Central memory CD8-positive, alpha-beta T cell (primary cell): ENCODE data around the gene JADE2.

ENCODE experiments used
- ATAC-seq: fragments of 150-1000 bp; cut with Tn5 transposase; replicated peaks from 2 replicates; pipeline ENCODE4 v1.10.0; 2022; ENCODE audit warnings: mild to moderate bottlenecking, moderate FRiP score, moderate number of reproducible peaks; ENCODE audit not compliant: poor library complexity, severe bottlenecking; ENCODE audit errors: extremely low read depth
- DNase-seq, 2 donors: peaks; one replicate each; pipeline ENCODE4 v3.0.0; 2021; ENCODE audit warnings: low spot score in 2 of 2
- H3K27ac Mint-ChIP-seq: one replicate; pipeline ENCODE4 v1.8.0; 2022; ENCODE audit warnings: low read depth, mild to moderate bottlenecking, moderate library complexity, mixed read lengths
- H3K27me3 Mint-ChIP-seq: one replicate; pipeline ENCODE4 v1.8.0; 2022; ENCODE audit warnings: mixed read lengths
- H3K36me3 Mint-ChIP-seq: one replicate; pipeline ENCODE4 v1.8.0; 2022; ENCODE audit warnings: mild to moderate bottlenecking, moderate library complexity, mixed read lengths; ENCODE audit not compliant: insufficient read depth
- H3K4me1 Mint-ChIP-seq: one replicate; pipeline ENCODE4 v1.8.0; 2022; ENCODE audit warnings: mixed read lengths
- H3K4me3 Mint-ChIP-seq: one replicate; pipeline ENCODE4 v1.8.0; 2022; ENCODE audit warnings: mild to moderate bottlenecking, moderate library complexity, mixed read lengths
- H3K9me3 Mint-ChIP-seq: one replicate; pipeline ENCODE4 v1.8.0; 2022; ENCODE audit warnings: mixed read lengths

JADE2 gene

DNA sequence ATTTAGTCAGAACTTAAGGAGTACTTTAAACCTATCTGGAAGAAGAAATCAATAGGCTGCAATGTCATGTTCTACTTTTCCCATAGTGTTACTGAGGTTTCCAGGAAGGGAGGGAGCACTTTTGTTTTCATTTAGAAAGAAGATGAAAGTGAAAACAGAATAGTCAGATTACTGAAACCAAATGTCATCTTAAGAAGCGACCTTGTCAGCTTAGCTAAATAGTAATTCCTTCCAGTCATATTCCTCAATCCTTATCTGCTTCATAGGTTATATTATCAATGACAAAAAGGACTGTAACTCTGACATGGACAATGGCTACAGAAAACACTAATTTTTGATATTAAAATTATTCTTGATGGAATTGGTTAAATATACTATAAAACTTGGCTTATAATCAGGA lies 79.4 kb downstream of the JADE2 start:
- Mint-ChIP-seq H3K9me3 (no peaks in the 10 kb centered on the region), H3K4me3 (no peak overlapping the region), H3K4me1 (no peaks in the 10 kb centered on the region), H3K27me3 (no peaks in the 10 kb centered on the region), H3K36me3 (peaks cover 47% of the 10 kb centered on the region), H3K27ac (no peak overlapping the region)
- no peak for DNase-seq
- ATAC-seq = no peak

DNA sequence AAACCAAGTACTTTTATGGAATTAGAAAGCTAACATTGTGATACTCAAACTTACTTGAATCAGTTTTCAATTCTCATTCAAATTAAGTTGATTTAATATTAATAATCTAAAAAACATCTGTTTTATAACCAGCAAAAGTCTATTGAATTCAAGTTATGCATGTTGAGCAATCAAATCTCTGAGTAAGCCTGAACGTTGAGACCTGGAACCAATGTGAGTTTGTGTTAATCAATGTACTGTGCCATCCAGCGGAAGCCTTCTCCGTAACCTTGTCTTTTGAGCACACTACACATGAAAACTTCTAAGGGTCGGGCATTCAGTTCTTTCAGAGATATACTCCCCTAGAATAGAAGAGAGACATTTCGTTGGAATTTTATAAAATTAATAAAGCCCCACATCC lies 81.3 kb downstream of the JADE2 start:
- H3K27ac Mint-ChIP-seq = no peak overlapping the region
- ATAC-seq = no peak

DNA sequence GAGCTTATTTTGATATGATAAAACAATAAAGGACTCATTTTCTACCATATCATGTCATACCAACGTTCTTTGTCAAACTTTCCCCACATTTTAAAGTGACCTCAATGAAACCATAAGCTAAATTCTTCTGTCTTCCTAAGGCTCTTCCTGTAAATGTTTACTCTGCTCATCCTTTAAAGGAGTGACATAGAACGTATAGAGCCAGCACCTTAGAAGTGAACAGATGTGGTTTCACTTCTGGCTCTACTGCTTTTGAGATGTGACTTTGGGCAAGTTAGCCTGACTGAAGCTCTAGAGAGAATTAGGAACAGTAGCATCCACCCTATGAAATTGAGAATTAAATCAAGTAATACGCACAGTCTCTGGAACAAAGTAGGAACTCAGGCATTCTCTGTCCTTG lies 83.1 kb downstream of the JADE2 start:
- Mint-ChIP-seq H3K27me3 (no peaks in the 10 kb centered on the region), H3K4me3 (no peak overlapping the region), H3K36me3 (peaks cover 65% of the 10 kb centered on the region), H3K9me3 (no peaks in the 10 kb centered on the region), H3K27ac (peak overlapping the region; percentile 38), H3K4me1 (no peaks in the 10 kb centered on the region)
- ATAC-seq (no peak), DNase-seq (no peak)

More for the DNA sequence above, 81.3 kb downstream of the JADE2 start:
- Mint-ChIP-seq H3K4me3 (no peak overlapping the region), H3K9me3 (no peaks in the 10 kb centered on the region), H3K27me3 (no peaks in the 10 kb centered on the region), H3K36me3 (peaks cover 57% of the 10 kb centered on the region), H3K4me1 (no peaks in the 10 kb centered on the region)
- no peak for DNase-seq

DNA sequence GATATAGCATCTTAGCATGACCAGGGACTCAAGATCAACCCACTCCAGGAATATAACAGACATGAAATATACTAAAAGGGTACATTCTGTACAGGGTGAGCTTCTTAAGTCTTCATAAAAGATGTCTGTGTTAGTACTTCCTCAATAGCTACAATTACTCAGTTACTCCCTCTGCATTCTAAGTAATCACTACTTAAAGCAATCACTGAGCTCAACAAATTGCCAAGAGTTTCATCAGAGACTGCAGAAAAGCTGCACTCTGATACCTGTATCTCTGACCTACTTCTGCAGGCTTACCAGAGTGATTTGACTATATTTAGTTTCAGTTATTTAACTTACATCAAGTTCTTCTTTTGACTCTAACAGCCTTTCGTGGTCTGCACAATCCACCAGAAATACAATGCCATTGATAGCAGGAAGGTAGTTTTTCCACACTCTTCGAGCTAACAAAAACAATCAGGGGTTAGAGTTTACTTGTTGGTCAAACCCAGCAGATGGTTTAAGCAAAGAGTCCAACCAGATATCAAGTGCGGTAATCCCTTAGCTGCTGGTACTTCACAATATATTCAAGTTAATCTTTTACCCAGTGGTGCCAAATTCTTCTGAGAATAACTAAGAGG lies 83.9 kb downstream of the JADE2 start:
- no peaks in the 10 kb centered on the region for H3K9me3 Mint-ChIP-seq
- ATAC-seq (no peak), DNase-seq (no peak)
- H3K4me1 Mint-ChIP-seq = peaks cover 5% of the 10 kb centered on the region
- no peaks in the 10 kb centered on the region for H3K27me3 Mint-ChIP-seq
- no peak overlapping the region for H3K4me3 Mint-ChIP-seq
- peak overlapping the region; percentile 38 for H3K27ac Mint-ChIP-seq
- H3K36me3 Mint-ChIP-seq = peaks cover 69% of the 10 kb centered on the region

DNA sequence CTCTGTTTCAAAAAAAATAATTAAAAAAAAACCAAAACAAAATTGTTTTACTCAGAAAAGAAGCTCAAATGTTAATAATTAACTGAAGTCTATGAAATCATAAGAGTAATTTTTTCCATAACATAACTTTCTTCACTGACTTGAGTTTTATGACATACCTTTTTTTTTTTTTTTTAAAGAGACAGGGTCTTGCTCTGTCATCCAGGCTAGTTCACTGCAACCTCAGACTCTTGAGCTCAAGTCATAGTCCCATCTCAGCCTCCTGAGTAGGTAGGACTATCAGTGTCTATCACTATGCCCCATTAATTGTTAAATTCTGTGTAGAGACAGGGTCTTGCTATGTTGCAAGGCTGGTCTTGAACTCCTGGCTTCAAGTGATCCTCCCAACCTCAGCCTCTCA lies 85.3 kb downstream of the JADE2 start:
- Mint-ChIP-seq H3K36me3 (peaks cover 73% of the 10 kb centered on the region), H3K4me3 (no peak overlapping the region), H3K27me3 (no peaks in the 10 kb centered on the region), H3K4me1 (peaks cover 5% of the 10 kb centered on the region), H3K9me3 (no peaks in the 10 kb centered on the region), H3K27ac (no peak overlapping the region)
- ATAC-seq = no peak
- no peak for DNase-seq

DNA sequence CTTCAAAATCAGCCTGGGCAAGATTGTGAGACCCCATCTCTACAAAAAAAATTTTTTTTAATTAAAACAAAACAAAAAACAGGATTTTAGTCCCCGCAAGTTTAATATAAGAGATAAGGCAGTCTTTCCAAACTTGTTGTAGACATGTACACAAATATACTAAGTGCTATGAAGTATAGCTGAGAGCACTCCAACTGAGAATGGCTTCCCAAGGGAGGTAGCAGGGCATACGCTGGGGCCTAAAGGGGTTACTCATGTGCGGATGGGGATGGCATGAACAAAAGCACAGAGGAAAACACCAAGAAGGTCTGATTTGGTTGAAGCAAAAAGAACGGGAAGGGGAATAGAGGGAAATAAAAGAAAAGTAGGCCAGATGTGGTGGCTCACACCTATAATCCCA lies 86.0 kb downstream of the JADE2 start:
- DNase-seq (no peak), ATAC-seq (no peak)
- H3K27ac Mint-ChIP-seq = no peak overlapping the region
- H3K9me3 Mint-ChIP-seq = no peaks in the 10 kb centered on the region
- H3K36me3 Mint-ChIP-seq = peaks cover 72% of the 10 kb centered on the region
- H3K27me3 Mint-ChIP-seq = no peaks in the 10 kb centered on the region
- H3K4me1 Mint-ChIP-seq = peaks cover 5% of the 10 kb centered on the region
- no peak overlapping the region for H3K4me3 Mint-ChIP-seq

DNA sequence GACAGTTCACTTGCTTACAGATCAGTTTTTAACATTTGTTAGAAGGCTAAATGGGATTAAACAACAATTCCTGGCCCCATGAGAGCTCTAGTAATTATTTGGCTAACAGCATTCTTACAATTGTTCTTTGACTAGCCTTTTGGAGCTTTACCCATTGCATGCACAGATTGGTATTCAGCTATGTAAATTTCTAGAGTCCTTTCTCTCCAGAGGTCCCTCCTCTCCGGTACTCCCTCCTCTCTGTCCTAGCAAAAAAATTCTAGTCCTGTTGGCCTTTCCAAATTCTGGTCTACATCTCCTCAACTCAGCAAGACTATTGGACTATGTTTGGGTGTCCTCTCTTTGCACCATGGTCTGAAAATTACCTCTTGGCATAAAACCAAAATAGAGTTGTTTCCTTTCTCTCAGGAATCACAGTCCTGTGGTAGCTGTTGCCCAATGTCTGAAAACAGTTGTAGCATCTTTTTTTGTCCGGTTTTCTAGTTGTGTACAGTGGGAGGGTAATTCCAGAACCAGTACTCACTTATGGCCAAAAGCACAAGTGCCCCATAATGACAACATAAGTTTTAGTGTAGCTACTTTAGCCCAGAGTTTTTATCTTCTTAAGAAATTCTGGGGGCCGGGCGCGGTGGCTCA lies 89.1 kb downstream of the JADE2 start:
- Mint-ChIP-seq H3K9me3 (no peaks in the 10 kb centered on the region), H3K27me3 (no peaks in the 10 kb centered on the region), H3K4me3 (no peak overlapping the region), H3K4me1 (peaks cover 5% of the 10 kb centered on the region), H3K36me3 (peaks cover 68% of the 10 kb centered on the region), H3K27ac (no peak overlapping the region)
- no peak for DNase-seq
- ATAC-seq = no peak

DNA sequence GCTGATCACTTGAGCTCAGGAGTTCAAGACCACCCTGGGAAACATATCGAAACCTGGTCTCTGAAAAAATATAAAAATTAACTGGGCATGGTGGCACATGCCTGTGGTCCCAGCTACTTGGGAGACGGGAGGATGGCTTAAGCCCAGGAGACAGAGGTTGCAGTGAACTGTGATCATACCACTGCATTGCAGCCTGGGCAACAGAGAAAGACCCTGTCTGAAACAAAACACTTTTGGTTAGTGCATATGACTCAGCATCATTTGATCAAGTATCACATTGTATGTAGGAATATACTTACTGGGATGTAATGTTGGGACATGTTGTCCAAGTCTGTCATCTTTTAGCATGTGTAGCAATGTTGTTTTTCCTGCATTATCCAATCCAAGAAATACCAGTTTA lies 95.2 kb downstream of the JADE2 start:
- Mint-ChIP-seq H3K36me3 (peaks cover 69% of the 10 kb centered on the region), H3K27me3 (no peaks in the 10 kb centered on the region), H3K9me3 (no peaks in the 10 kb centered on the region), H3K4me3 (no peak overlapping the region), H3K27ac (no peak overlapping the region), H3K4me1 (peaks cover 16% of the 10 kb centered on the region)
- DNase-seq (no peak), ATAC-seq (no peak)

DNA sequence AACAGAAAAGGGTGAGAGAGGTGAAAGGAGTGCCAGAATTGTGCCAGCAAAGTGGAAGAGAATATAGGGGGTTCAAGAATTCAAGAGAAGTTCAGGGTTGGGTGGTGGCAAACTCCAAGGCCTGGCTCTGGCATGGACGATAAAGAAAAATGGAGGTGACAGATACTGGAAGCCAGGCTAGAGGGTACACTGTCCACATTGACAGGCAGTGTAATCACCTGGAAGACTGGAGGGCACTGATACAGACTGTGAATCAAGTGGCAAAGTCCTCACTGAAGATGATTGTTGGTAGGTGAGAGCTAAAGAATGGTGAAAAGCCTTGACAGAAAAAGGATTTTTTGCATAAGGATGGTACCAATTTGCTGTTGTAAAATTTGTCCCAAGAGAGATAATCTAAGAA lies 100.1 kb downstream of the JADE2 start:
- DNase-seq (no peak), ATAC-seq (no peak)
- Mint-ChIP-seq H3K27me3 (no peaks in the 10 kb centered on the region), H3K27ac (peak overlapping the region; percentile 30), H3K4me3 (no peak overlapping the region), H3K36me3 (peaks cover 39% of the 10 kb centered on the region), H3K4me1 (peaks cover 28% of the 10 kb centered on the region), H3K9me3 (no peaks in the 10 kb centered on the region)

DNA sequence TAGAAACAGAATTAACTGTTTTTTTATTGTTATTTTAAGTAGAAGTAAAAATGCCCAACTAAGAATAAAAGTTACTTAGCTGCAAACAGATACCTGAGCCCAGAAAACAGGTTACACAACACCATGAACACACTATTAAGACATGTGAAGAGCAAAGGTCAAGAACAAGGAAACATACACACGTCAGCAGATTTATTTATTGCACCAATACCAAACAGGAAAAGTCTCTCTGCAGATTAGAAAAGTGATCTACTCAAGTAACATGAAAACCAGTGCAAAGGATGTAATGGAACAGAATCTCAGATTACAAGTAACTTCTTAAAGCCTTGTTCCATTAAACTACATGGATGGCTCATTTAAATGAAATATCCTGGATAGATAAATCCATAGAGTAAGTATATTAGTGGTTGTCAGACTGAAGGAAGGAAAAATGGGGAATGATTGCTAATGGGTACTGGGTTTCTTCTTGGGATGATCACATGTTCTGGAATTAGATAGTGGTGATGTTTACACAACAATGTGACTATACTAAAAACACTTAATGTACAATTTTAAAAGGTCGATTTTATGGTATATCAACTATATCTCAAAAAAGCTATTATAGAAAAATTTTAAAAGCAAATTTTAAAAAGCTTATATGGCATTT lies 101.0 kb downstream of the JADE2 start:
- peak overlapping the region; percentile 7 for H3K27ac Mint-ChIP-seq
- ATAC-seq (no peak), DNase-seq (no peak)
- no peak overlapping the region for H3K4me3 Mint-ChIP-seq
- no peaks in the 10 kb centered on the region for H3K27me3 Mint-ChIP-seq
- peaks cover 33% of the 10 kb centered on the region for H3K4me1 Mint-ChIP-seq
- H3K9me3 Mint-ChIP-seq = no peaks in the 10 kb centered on the region
- peaks cover 35% of the 10 kb centered on the region for H3K36me3 Mint-ChIP-seq
